ENCODE results near the gene GCN1.

GRCh38 chr12:120102189-120103043 lies 92.1 kb downstream of the GCN1 start:
- TF ChIP-seq, protein P1, sequence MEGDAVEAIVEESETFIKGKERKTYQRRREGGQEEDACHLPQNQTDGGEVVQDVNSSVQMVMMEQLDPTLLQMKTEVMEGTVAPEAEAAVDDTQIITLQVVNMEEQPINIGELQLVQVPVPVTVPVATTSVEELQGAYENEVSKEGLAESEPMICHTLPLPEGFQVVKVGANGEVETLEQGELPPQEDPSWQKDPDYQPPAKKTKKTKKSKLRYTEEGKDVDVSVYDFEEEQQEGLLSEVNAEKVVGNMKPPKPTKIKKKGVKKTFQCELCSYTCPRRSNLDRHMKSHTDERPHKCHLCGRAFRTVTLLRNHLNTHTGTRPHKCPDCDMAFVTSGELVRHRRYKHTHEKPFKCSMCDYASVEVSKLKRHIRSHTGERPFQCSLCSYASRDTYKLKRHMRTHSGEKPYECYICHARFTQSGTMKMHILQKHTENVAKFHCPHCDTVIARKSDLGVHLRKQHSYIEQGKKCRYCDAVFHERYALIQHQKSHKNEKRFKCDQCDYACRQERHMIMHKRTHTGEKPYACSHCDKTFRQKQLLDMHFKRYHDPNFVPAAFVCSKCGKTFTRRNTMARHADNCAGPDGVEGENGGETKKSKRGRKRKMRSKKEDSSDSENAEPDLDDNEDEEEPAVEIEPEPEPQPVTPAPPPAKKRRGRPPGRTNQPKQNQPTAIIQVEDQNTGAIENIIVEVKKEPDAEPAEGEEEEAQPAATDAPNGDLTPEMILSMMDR (IDR thresholded peaks at IDR 0.05) = no peak
- no peak for TF ChIP-seq POLR2A (IDR thresholded peaks at IDR 0.05)
- no peak for TF ChIP-seq EP300 (IDR thresholded peaks at IDR 0.05)
- TF ChIP-seq POLR2AphosphoS5 (IDR thresholded peaks at IDR 0.05) = no peak
